Right hindlimb (tissue), 1 donor: ENCODE measurements around the gene ZWILCH.

Experiments used
- DNase-seq: peaks from one replicate; pipeline ENCODE4 v3.0.0-alpha.2; 2018

The ZWILCH gene

DNA sequence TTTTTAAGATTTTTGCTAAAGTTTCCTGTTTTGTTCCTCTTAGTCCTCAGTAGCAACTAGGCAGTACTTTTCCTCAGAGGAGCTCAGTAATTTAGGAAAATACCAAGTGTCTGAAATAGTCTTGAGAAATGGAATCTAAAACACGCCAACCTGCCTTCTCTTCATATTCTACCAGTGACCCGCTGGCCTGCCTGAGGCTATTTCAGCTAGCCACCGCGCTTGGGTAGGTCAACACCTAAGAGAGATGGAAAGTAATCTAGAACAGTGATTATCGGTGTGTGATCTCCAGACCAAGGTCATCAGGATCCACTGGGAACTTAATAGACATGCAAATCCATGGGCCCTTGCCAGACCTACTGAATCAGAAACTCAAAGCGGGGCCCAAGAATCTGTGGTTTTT lies 53.1 kb downstream of the ZWILCH start:
- DNase-seq: no peak

DNA sequence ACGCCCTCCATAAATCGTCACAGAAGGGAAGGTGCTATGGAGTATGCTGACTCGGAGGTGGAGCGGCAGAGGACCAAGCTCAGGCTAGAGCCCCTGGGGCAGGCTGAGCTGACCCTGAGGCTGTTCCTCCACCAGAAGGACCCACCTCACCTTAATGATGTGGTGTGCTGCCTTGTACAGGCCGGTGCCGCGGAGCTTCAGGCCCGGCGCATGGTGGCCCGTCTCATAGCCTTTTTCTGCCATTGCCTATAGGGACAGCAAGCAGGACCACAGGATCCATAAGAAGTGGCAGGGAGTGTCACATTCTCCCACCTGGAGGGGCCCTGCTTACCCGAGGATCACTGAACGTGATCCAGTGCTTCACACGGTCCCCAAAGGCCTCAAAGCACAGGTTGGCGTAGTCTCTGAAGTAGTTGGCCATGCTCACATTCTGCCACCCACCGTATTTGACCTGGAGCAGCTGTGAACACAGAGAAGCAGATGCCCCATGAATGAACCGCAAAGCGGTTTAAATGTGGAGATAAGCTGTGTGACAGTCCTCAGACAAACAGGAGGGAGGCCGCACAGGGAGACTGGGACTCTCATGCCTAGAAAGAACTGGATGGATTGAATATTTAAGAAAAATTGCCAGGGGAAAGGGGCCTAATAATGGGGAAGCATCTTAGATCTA lies 55.9 kb downstream of the ZWILCH start:
- DNase-seq: no peak

DNA sequence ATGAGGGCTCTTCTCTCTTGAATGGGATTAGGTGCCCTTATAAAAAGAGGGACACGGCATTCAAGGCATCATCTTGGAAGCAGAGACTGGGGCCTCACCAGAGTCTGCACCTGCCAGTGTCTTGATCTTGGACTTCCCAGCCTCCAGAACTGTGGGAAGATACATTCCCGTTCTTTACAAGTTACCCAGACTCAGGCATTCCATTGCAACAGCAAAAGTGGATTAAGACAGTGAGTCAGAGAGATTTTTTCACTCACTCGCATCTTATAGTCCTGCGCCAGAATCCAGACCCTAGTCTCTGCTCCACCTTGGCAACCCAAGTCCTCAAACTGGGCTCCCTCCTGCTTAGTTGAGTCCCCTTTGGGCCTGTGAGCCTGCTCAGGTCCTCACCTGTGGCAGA lies 58.0 kb downstream of the ZWILCH start:
- no peak for DNase-seq

DNA sequence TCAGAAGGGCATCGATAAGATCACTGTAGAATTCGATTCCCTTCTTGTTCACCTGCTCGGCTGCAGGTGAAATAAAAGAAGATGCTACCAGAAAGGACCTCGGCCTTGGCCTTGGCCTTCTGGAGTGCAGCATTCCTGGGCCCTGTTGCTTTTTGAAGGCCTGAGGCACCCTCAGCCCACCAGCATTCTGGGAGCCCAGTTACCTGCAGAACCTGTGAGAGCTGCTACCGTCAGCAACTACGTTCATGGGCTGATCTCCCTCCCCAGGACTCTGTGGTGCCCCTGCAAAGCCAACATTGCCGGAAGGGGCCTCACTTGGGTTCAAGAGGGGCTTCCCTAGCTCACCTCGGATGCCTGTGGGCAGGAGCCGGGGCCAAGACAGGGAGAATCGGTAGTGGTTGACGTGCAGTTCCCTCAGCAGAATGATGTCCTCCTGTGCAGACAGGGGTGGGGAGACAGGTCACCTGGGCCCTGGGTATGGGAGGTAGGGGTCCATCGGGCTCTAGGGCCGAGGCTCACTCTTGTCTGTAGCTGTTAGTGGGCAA lies 58.5 kb downstream of the ZWILCH start:
- no peak for DNase-seq

DNA sequence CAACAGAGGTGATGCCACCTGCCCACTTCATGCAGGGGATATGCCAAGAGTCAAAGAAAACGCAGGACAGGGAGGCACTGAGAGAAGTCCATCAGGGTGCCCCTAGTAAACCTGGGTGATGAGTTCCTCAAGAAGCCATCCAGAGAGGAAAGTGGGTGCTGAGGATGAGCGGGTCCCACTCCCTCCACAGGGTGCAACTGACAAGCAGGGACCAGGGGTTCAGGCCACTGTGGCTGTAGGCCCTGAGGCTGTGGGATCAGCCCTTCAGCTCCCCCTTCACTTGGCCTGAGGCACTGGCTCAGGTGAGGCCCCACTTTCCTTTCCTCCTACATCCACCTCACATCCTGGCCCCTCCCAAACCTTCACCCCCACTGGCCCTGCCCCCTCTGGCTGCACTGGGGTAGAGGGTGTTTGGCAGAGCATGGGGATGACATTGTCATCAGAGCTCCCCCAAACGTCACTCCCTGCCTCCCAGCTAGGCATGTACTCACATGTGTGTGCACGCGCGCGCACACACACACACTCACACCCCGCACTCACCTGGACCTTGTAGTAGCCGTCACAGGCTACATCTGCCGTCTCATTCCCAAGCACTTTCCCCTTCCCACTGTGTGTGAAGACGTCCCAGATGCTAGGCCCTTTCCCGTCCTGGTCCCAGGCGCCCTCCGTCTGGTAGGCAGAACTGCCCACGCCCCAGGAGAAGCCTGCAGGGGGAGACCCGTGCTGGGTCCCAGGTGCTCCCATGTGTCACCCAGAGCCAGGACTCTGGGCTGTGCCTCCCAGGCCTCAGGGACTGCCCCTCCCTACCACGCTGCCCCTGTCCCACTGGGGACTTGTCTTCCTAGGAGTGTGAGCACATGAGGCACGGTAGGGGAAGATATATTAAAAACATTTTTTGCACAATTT lies 59.3 kb downstream of the ZWILCH start:
- no peak for DNase-seq

DNA sequence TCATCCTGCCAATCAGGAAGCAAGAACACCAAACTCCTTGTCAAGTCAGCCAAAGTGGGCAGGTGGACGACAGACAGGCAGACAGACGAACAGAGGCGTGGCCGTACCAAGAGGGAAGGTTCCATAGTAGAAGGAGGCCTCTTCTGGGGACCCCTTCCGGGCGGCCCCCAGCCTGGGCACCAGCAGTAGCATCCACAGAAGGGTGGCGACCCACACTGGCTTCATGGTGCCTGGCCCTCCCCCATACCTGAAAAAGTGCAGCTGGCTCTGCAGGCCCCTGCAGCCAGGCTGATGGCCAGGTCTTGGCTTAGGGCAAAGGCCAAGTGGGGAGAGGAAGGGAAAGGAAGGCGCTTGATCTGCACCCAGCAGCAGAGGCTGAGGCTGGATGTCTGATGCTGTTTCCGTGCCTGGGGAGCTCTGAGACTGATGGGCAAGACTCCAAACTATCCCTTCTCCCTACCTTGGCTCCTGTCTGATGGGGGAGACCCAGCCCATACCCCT lies 60.1 kb downstream of the ZWILCH start:
- DNase-seq: no peak

DNA sequence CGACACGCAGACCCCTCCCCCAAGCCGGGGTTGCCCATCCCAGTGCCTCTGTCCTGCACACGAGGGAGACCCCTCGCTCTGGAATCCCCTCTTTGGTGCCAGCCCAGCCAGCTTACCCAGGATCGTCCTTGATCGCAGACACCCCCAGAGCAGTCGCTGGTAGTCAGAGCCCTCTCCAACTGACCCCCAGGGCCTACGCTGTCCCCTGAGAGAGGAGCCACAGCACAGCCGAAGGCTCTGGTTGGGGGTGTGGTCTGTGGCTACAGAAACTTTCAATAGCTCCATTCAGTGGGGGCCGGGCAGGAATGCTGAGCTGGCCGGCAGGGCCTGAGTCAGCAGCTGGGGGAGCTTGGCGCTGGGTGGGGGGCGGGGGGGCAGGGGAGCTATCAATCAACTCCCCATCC lies 60.6 kb downstream of the ZWILCH start, which contains the start of gene LCTL:
TSS of gene LCTL (minus strand) at position 258 of the 404 bp plus-strand sequence. CDS start 633 bp downstream, outside the sequence.
- DNase-seq: peak; percentile 59

DNA sequence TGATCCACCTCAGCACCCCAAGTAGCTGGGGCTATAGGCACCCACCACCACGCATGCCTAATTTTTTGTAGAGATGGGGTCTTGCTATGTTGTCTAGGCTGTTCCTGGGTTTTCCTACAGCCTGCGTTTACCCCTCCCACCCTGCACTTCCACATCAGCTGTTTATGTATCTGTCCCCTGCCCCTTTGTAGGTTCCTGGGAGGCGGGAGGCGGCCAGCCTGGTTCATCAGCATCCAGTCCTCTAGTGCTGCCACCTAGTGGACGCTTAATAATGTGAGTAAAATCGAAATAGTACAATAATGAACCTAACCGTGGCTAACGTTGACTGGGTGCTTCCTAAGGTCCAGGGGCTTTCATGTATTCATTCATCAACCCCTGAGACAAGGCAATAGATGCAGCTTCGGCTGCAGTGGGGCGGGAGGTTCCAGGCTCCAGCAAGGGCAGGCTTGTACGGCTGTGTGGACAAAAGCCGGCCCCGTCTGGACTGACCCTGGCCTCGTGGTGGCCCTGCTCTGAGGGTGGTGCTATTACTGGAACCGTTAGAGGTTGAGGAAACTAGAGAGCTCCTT lies 61.9 kb downstream of the ZWILCH start:
- DNase-seq: peak; percentile 68

DNA sequence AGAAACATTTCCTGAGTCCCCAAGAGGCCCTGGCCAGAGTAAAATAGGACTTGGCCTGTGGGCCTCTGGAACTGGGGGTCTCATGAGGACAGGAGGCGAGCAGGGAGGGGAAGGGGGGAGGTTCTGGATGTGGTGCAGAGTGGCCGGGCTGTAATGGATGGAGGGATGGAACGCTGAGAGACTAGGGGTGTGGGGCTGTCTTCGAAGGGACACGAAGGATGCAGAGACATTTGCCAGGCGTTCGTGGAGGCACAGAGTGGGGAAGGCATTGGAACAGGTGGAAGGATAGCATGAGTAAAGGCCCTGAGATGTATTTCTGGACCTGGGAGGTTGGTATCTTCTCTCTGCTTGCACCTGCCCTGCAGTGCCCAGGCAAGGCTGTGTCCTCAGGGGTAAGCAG lies 62.8 kb downstream of the ZWILCH start:
- DNase-seq: no peak

DNA sequence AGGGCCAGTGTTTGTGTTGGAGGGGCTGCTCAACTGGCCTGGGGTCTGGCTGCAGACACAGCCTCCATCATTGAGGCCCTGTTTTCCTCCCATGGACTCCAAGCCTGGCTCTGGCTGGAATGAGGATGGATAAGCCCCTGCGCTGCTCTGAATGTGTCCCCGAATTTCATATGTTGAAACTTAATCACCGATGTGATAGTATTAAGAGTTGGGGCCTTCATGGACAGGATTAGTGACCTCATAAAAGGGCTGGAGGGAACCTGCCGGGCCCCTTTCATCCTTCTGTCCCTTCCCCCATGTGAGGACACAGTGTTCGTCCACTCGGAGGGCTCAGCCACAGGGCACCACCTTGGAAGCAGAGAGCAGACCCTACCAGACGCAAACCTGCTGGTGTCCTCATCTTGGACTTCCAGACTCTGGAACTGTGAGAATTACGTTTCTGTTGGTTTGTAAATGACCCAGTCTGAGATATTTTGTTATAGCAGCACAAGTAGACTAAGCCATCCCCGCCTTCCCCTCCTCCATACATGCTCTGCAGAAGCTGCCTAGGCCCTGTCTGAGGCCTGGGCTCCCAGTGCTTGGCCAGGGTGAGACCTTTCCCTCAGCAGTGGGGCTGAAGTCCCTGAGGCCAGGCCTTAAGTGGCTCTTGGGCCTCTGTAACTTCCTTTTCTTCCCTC lies 64.5 kb downstream of the ZWILCH start:
- DNase-seq: no peak

DNA sequence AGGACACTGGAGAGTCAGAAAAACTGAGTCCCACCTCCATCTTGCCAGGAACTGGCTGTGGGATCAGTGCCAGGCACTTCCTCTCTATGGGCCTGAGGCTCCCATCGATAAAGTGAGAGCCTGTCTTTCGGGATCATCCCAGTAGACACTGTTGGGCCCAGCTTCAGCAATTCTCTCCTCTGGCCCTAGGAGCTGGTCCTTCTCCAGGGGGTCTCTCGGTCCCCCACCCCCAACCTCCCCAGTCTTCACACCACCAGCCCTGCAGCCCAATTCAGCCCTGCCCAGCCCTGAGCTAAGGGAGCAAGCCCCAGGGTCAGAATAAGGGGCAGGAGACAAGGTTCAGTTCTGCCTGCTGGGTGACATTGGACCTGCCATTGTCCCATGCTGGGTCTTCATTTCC lies 65.2 kb downstream of the ZWILCH start:
- no peak for DNase-seq

DNA sequence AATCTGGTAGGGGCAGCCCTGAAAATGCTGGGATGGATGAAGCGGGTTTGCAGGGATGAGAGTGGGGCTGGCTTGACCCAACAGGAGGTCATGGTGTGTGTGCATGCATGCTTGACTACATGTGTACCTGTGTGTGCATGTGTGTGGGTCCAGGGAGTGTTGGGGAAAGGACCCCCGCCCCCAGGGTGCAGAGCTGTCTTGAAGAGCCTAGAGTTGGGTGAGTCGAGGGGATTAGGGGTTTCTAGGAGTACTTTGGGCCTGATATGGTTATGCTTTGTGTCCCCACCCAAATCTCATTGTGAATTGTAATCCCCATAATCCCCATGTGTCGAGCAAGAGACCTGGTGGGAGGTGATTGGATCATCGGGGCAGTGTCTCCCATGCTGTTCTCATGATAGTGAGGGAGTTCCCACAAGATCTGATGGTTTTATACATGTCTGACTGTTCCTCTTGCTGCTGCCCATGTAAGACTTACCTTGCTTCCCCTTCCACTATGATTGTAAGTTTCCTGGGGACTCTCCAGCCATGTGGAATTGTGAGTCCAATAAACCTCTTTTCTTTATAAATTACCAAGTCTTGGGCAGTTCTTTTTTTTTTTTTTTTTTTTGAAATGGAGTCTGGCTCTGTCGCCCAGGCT lies 65.8 kb downstream of the ZWILCH start:
- no peak for DNase-seq

DNA sequence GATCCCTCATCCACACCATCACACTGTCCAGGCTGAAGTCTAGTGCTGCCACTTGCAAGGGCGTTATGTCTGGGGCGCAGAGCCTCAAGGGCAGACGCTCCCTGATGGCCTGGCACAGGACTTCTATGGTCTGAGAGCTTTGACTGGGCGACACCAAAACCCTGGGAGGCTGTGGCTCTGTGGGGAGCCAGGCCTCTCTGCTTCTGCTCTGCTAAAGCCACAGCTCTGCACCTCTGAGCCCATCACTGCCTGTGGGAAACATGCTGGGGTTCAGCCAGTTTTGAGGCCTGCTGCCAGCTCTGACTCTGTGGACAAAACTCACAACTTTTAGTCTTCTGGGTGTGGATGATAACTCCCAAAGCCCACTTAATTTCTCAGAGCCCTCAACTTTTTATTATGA lies 67.0 kb downstream of the ZWILCH start:
- no peak for DNase-seq

DNA sequence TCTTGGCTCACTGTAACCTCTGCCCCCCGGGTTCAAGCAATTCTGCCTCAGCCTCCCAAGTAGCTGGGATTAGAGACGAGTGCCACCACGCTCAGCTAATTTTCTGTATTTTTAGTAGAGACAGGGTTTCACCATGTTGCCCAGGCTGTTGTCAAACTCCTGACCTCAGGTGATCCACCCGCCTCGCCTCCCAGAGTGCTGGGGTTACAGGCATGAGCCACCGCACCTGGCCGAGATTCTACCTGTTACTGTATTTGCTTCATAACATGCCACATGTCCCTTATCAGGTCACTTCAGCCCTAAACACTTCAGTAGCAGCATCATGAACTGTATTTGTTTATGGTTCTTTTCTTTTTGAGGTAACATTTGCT lies 68.2 kb downstream of the ZWILCH start:
- DNase-seq: no peak

DNA sequence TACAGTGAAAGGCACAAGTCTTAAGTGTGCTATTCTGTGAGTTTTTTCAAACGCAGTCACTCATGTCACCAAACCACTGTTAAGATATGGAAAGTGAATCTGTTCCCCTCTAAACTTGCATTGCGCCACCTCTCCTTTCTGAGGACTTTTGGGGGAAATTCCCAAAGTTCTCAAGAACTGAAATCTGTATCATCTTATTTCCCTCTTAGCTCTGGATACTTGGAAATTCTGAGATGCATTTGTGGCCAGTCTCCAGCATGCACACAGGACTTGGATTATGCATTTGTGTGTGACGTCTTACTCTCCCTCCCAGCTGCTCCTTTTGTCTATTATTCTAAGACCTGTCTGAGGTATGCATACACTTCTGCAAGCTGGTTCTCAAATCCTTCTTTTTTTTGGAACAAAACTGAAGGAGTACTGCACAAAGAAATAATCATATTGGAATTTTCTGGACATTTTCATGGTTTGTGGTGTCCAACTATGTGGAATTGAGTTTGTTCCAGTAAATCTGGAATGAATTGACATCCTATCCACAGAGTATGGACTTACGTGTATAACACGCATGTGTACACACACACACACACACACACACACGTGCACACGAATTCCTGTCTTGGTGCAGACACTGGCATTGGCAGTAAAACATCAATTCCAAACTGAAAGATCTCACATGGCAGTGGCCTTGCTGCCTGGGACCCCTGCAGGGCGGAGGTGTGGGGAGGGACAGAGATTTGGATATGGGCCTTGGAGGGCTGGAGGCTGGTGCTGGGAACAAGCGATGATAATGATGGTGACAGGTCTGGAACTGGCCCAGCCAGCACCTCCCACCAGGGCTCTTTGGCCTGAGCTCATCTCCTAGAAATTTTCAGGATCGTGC lies 68.8 kb downstream of the ZWILCH start:
- DNase-seq: peak; percentile 81

DNA sequence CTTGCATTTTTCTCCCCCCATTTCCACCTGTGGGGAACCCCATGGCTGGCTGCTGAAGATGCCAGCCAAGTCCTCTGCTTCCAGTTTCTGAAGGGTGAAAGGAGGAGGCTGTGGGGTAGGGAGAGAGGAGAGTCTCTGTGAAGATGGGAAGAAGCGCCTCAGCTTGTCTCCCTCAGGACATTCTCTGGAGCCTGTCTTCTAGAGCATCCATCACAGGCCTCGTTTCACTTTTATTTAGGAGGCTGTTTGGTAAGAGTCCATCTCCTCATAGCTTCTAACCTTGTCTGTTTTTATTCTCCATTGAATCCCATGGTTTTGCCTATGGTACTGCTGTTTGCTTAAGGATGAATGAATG lies 69.4 kb downstream of the ZWILCH start:
- no peak for DNase-seq

DNA sequence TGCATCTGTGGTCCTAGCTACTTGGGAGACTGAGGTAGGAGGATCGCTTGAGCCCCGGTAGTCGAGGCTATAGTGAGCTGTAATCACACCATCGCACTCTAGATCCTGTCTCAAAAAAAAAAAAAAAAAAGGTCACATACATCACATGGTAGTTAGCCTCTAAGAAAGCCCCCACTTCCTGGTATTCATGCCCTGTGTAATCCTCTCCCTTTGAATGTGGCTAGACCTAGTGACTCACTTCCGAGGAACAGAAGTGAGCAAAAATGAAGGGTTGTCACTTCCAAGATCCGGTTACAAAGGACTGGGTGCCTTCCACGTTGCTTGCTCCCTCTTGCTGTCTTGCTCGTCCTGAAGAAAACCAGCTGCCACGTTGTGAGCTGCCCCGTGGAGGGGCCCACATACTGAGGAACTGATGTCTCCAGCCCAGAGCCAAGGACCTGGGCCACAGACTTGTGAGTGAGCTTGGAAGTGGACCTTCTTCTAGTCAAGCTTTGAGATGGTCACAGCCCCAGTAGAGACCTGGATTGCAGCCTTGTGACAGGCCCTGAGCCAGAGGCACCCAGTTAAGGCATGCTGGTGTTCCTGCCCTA lies 73.3 kb downstream of the ZWILCH start:
- no peak for DNase-seq

DNA sequence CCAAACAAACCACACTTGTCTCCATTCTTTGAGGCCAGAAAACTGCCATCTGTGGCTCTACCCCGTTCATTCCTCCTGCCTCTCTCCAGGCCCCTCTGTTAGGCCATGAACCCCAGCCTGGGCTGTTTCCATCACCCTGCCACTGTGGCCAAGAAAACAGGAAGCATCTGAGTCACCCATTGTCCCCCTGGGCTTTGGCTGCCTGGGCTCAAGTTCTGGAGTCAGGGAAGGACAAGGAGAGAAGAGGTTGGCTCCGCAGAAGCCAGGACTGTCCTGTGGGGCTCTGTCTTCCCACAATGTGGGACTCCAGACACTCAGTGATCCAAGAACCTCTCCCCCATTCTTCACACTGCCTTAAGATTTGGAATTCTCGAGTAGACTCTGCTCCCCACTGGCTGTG lies 75.5 kb downstream of the ZWILCH start:
- DNase-seq: peak; percentile 43

DNA sequence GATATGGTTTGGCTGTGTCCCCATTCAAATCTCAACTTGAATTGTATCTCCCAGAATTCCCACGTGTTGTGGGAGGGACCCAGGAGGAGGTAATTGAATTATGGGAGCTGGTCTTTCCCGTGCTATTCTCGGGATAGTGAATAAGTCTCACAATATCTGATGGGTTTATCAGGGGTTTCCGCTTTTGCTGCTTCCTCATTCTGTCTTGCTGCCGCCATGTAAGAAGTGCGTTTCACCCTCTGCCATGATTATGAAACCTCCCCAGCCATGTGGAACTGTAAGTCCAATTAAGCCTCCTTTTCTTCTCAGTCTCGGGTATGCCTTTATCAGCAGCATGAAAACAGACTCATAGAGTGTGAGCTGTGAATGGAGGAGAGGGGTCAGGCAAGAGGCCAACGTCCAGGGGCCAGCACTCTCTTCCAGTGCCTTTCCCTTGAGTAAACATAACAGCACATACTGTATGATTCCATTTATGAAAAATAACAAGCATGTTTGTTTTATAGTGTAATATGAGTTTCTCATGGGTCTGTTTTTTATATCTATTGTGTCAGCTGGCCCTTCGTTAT lies 76.9 kb downstream of the ZWILCH start:
- no peak for DNase-seq

DNA sequence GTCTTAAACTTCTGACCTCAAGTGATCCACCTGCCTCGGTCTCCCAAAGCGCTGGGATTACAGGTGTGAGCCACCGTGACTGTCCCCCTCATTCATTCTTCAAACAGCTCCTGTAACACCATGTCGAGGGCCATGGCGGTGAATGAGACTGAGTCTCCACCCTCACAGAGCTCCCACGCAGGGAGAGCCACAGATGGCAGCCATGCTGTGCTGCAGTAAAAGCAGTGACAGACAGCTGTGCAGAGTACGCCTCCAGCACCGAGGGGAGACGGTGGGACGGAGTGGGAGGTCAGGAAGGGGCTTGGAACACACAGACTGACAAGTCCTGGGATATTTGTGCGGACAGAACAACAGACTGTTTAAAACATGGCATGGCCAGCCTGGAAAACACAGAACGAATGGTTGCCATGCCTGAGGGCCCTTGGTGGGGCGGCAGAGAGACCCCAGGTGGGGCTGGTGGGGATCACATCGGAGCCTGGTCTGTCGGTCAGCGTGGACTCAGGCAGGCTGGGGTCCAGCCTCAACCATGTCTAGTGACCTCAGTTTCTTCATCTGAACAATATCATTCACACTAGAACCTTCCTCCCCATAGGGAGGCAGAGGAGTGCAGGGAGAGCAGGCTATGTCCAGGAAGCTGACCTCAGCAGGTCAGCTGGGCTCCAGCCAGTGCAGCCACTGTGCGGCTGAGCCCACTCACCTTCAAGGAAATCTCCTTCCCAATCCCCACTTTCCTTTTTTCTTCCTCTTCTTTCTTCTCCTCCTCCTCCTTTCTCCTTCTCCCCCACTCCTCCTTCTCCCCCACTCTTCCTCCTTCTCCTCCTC lies 81.2 kb downstream of the ZWILCH start:
- DNase-seq: no peak
